Measurements from ENCODE around the gene ZNF609.

The ZNF609 gene

DNA sequence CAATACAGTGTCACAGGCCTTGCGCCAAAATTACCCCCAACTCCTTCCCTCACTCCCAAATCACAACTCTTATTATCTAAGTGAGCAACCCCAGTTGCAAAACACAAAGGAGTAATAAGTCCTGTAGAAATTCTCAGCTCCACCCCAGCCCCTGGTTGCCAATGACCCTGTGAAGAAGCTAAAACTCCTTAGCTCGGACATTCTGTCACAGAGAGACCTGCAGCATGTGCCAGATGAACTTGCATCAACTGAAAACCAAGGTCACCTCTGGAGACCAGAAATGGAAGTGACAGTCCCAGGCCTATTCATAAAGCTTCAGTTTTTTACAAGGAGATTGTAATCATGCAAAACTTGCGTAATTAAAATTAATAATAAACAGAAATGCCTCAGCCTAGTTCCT, 259.8 kb downstream of the ZNF609 start:
- DNase-seq (ENCODE audit: low spot score), result no peak

DNA sequence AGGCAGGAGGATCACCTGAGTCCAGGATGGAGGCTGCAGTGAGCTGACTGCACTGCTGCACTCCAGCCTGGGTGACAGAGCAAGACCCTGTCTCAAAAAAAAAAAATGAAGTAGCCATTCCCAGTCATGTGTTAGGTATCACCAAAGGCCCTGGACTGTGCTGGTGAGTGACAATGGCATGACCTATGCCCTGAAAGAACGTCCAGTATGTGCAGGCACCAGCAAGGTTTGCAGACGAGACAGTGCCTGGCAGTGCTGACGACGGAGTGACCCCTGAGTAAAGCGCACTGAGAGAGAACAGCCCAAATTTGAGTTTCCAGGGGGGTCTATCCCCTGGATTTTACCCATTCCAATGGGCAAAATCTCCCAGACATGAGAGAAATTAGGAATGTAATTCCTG, 269.8 kb downstream of the ZNF609 start:
- no peak for DNase-seq (ENCODE audit: low spot score)

DNA sequence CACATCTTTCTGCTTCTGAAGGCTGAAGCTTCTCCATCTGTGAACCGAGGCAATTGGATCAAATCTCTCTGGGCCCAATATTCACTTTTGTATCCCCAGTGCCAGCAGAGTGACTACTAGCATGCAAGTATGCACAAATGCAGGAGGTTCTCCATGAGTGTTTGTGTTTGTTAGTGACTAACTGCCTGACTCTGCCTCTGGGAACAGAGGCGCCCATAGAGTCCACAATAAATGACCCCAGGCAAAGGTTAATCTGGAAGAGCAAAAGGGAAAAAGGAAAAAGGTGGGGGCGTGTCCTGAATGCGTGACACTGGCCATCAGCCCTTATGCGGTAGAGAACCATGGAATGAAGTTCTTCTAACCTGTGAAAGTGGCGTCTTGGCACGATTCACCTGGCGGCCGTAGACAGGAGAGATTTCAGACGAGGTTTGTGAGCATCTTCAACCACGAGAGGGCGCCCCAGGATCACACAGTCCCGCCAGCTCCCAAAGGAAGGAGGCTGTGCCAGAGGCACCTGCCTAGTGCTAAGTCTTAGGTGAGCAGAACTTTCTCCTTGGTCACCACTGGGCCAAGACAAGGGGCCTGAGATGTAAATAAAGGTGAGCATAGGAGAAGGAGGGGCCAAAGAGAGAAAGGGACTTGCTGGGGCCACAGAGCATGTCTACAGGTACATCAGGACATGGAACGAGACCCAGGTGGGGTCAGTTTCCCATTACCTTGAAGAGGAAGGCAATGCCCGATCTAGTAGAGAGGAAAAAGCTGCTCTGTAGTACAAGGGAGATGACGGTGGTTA, 270.8 kb downstream of the ZNF609 start:
- peak; percentile 88 for DNase-seq (ENCODE audit: low spot score)

DNA sequence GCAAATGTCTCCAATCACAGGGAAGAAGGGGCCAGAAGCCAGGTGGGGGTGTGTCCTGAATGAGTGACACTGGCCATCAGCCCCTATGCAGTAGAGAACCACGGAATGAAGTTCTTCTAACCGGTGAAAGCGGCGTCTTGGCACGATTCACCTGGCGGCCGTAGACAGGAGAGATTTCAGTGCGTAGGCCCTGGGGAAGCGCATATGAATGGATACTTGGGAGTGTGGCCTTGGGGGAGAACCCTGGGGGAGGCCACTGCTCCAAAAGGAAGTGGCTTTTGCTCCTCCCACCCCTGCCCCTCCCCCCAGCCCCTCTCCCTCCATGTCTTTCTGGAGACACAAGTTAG, 271.4 kb downstream of the ZNF609 start:
- no peak for DNase-seq (ENCODE audit: low spot score)

DNA sequence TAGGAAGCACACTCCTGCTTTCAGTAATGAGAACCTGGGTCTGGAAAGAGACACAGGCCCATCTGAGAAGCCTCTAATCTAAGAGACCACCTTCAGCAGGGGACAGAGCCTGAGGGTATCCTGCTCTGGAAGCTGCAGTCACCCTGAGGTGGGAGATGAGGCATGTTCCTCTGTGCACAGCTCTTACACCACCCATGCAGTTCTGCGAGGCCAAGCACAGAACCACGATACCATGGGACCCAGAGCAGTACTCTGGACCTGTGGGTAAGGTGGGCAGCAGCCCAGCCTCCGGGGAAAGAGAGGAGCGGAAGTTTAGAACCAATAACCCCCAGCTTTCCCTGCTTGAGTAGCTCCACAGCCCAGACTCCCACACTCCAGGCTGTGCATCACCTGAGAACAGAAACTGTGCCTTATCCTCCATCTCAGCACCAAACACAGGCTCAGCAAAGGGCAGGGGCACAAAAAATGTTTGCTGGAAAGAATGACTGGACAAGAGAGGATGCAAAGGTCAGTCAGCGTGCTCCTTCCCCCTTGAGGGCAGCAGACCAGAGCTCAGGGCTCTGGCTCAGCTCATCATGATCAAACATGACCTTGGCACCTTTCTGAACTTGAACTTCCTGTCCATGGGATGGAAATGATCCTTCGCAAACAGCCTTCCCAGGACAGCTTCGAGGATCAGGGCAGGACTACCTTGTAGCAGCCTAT, 271.9 kb downstream of the ZNF609 start:
- DNase-seq (ENCODE audit: low spot score), result no peak
